ENCODE results near the gene ADCY7. TPM values are rescaled to one million over a fixed set of nuclear protein-coding genes. Genes with fewer than 3 reads are reported as not detected.

ADCY7 gene
- total and polyA plus RNA-seq, 2 donors = 23.1 to 30.9 TPM

- 77% methylated on average over 8 of the region's 8 CpGs for WGBS
- Histone ChIP-seq H3K27ac (ENCODE audit: low read depth in 1 of 2, low read length in 1 of 2) (no peak overlapping the region), H3K4me1 (ENCODE audit: control insufficient read depth in 2 of 2, insufficient read depth in 2 of 2, low read length in 2 of 2) (peaks cover 21 to 50% of the 10 kb centered on the region in 2 donors)
Measured at GRCh38 chr16:50263940-50264929, 2.1 kb upstream of the ADCY7 start.

GRCh38 chr16:50265260-50265659 lies 1.1 kb upstream of the ADCY7 start:
- DNase-seq (ENCODE audit: low read depth in 6 of 9, low spot score in 9 of 9) = peak in 3 of 9 donors; percentile 59 to 77 (median 60)
- H3K9me3 ChIP-seq (ENCODE audit: control insufficient read depth in 2 of 2, insufficient read depth in 1 of 2, low read length in 1 of 2) = peaks cover 0 to 9% of the 10 kb centered on the region in 2 donors
- H3K4me3 ChIP-seq (ENCODE audit: low read length in 2 of 2) = no peak overlapping the region
- no peak overlapping the region for H3K27ac ChIP-seq (ENCODE audit: low read depth in 1 of 2, low read length in 1 of 2)
- H3K27me3 ChIP-seq (ENCODE audit: control insufficient read depth in 2 of 2, insufficient read depth in 1 of 2, low read length in 1 of 2) = no peaks in the 10 kb centered on the region
- H3K36me3 ChIP-seq (ENCODE audit: control insufficient read depth in 2 of 2, insufficient read depth in 2 of 2, low read length in 1 of 2) = no peaks in the 10 kb centered on the region
- H3K4me1 ChIP-seq (ENCODE audit: control insufficient read depth in 2 of 2, insufficient read depth in 2 of 2, low read length in 2 of 2) = peaks cover 21 to 57% of the 10 kb centered on the region in 2 donors
- WGBS = 60% methylated on average over 2 of the region's 2 CpGs

More at GRCh38 chr16:50263940-50264929, 2.1 kb upstream of the ADCY7 start:
- Histone ChIP-seq H3K4me3 (ENCODE audit: low read length in 2 of 2) (no peak overlapping the region), H3K9me3 (ENCODE audit: control insufficient read depth in 2 of 2, insufficient read depth in 1 of 2, low read length in 1 of 2) (peaks cover 0 to 9% of the 10 kb centered on the region in 2 donors), H3K27me3 (ENCODE audit: control insufficient read depth in 2 of 2, insufficient read depth in 1 of 2, low read length in 1 of 2) (no peaks in the 10 kb centered on the region), H3K36me3 (ENCODE audit: control insufficient read depth in 2 of 2, insufficient read depth in 2 of 2, low read length in 1 of 2) (no peaks in the 10 kb centered on the region)
- DNase-seq (ENCODE audit: low read depth in 6 of 9, low spot score in 9 of 9) = no peak

DNA sequence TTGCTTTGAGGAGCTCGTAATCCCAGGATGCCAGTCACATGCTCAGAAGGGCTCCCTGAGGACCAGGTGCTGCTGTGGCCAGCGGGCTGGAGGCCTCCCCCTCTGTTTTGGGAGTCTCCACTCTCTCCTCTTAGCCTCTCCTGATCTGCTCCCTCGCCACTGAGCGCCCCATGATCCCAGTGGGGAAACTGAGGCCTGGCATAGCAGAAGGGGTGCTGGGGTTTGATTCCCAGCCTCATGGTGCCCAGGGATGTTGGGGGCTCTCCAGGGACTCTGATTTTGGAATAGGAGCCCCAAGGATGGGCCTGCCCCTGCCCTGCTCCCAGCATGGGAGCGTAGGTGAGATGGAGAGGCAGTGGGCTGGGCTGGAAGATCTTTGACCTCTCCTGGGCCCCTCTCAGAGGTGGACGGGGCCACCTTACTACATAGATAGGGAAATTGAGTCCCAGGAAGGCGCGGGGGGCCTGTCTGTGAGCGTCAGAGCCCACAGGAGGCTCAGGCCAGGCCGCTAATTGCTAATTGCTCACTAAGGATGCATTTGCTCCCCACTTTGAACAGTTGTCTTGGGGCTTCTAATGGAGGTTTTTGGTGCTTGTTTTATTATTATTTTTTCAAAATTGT lies 525 bp upstream of the ADCY7 start:
- Histone ChIP-seq H3K27ac (ENCODE audit: low read depth in 1 of 2, low read length in 1 of 2) (peak overlapping the region; percentile 43 to 82), H3K4me3 (ENCODE audit: low read length in 2 of 2) (peak overlapping the region in 1 of 2 donors; percentile 52), H3K27me3 (ENCODE audit: control insufficient read depth in 2 of 2, insufficient read depth in 1 of 2, low read length in 1 of 2) (no peaks in the 10 kb centered on the region), H3K36me3 (ENCODE audit: control insufficient read depth in 2 of 2, insufficient read depth in 2 of 2, low read length in 1 of 2) (peaks cover 2 to 5% of the 10 kb centered on the region in 2 donors), H3K4me1 (ENCODE audit: control insufficient read depth in 2 of 2, insufficient read depth in 2 of 2, low read length in 2 of 2) (peaks cover 21 to 57% of the 10 kb centered on the region in 2 donors), H3K9me3 (ENCODE audit: control insufficient read depth in 2 of 2, insufficient read depth in 1 of 2, low read length in 1 of 2) (peaks cover 0 to 9% of the 10 kb centered on the region in 2 donors)
- no peak for DNase-seq (ENCODE audit: low read depth in 6 of 9, low spot score in 9 of 9)
- WGBS = 77% methylated on average over 10 of the region's 10 CpGs

GRCh38 chr16:50267151-50267631 lies 840 bp downstream of the ADCY7 start:
- Histone ChIP-seq H3K4me3 (ENCODE audit: low read length in 2 of 2) (peak overlapping the region; percentile 52 to 61), H3K27me3 (ENCODE audit: control insufficient read depth in 2 of 2, insufficient read depth in 1 of 2, low read length in 1 of 2) (no peaks in the 10 kb centered on the region), H3K27ac (ENCODE audit: low read depth in 1 of 2, low read length in 1 of 2) (peak overlapping the region; percentile 82 to 88), H3K9me3 (ENCODE audit: control insufficient read depth in 2 of 2, insufficient read depth in 1 of 2, low read length in 1 of 2) (peaks cover 0 to 9% of the 10 kb centered on the region in 2 donors), H3K4me1 (ENCODE audit: control insufficient read depth in 2 of 2, insufficient read depth in 2 of 2, low read length in 2 of 2) (peaks cover 21 to 54% of the 10 kb centered on the region in 2 donors), H3K36me3 (ENCODE audit: control insufficient read depth in 2 of 2, insufficient read depth in 2 of 2, low read length in 1 of 2) (peaks cover 6 to 10% of the 10 kb centered on the region in 2 donors)
- DNase-seq (ENCODE audit: low read depth in 6 of 9, low spot score in 9 of 9) = peak in 1 of 9 donors; percentile 45
- 64% methylated on average over 8 of the region's 8 CpGs for WGBS

- Histone ChIP-seq H3K36me3 (ENCODE audit: control insufficient read depth in 2 of 2, insufficient read depth in 2 of 2, low read length in 1 of 2) (peaks cover 6 to 10% of the 10 kb centered on the region in 2 donors), H3K4me3 (ENCODE audit: low read length in 2 of 2) (peak overlapping the region; percentile 52 to 61), H3K9me3 (ENCODE audit: control insufficient read depth in 2 of 2, insufficient read depth in 1 of 2, low read length in 1 of 2) (peaks cover 0 to 9% of the 10 kb centered on the region in 2 donors), H3K4me1 (ENCODE audit: control insufficient read depth in 2 of 2, insufficient read depth in 2 of 2, low read length in 2 of 2) (peaks cover 21 to 58% of the 10 kb centered on the region in 2 donors), H3K27me3 (ENCODE audit: control insufficient read depth in 2 of 2, insufficient read depth in 1 of 2, low read length in 1 of 2) (no peaks in the 10 kb centered on the region), H3K27ac (ENCODE audit: low read depth in 1 of 2, low read length in 1 of 2) (peak overlapping the region; percentile 82 to 88)
- WGBS = 10% methylated on average over 3 of the region's 3 CpGs
- peak in 1 of 9 donors; percentile 67 for DNase-seq (ENCODE audit: low read depth in 6 of 9, low spot score in 9 of 9)
Measured at GRCh38 chr16:50267651-50268050, 1.3 kb downstream of the ADCY7 start.

GRCh38 chr16:50268352-50268751 lies 2.0 kb downstream of the ADCY7 start:
- peaks cover 0 to 9% of the 10 kb centered on the region in 2 donors for H3K9me3 ChIP-seq (ENCODE audit: control insufficient read depth in 2 of 2, insufficient read depth in 1 of 2, low read length in 1 of 2)
- peak overlapping the region in 1 of 2 donors; percentile 55 for H3K27ac ChIP-seq (ENCODE audit: low read depth in 1 of 2, low read length in 1 of 2)
- peak in 1 of 9 donors; percentile 43 for DNase-seq (ENCODE audit: low read depth in 6 of 9, low spot score in 9 of 9)
- 70% methylated on average over 5 of the region's 5 CpGs for WGBS
- peaks cover 6 to 10% of the 10 kb centered on the region in 2 donors for H3K36me3 ChIP-seq (ENCODE audit: control insufficient read depth in 2 of 2, insufficient read depth in 2 of 2, low read length in 1 of 2)
- H3K4me1 ChIP-seq (ENCODE audit: control insufficient read depth in 2 of 2, insufficient read depth in 2 of 2, low read length in 2 of 2) = peaks cover 21 to 65% of the 10 kb centered on the region in 2 donors
- H3K4me3 ChIP-seq (ENCODE audit: low read length in 2 of 2) = peak overlapping the region in 1 of 2 donors; percentile 61
- no peaks in the 10 kb centered on the region for H3K27me3 ChIP-seq (ENCODE audit: control insufficient read depth in 2 of 2, insufficient read depth in 1 of 2, low read length in 1 of 2)

DNA sequence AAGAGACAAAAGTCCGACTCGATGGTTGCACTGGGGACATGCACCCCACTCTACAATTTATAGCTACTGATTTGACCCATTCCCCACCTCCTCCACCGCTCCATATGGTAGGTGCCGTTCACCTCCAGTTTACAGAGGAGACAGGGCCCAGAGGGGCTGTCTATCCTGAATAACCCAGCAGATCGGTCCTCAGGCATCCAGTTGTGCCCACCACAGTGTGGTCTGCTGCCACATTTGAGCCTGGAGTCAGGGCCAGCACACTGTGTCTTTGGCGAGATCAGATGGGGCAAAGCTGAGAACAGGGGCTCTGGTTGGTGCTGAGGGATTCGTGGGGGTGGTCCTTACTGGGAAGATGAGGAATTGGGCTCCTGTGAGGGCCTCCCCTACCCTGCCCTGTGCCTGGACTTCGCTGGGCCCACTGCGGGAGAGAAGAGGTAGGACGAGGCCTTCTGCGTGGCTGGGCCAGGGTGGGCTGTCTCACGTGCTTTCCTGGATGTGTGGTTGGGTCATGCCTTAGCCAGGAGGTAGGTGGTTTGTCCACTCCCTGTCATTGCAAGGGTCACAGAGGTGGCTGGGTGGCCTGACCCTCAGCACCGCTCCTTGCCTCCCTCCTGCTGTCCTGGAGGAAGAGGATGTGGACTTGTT lies 2.8 kb downstream of the ADCY7 start:
- Histone ChIP-seq H3K4me3 (ENCODE audit: low read length in 2 of 2) (no peak overlapping the region), H3K27me3 (ENCODE audit: control insufficient read depth in 2 of 2, insufficient read depth in 1 of 2, low read length in 1 of 2) (no peaks in the 10 kb centered on the region), H3K4me1 (ENCODE audit: control insufficient read depth in 2 of 2, insufficient read depth in 2 of 2, low read length in 2 of 2) (peaks cover 26 to 66% of the 10 kb centered on the region in 2 donors), H3K27ac (ENCODE audit: low read depth in 1 of 2, low read length in 1 of 2) (no peak overlapping the region), H3K9me3 (ENCODE audit: control insufficient read depth in 2 of 2, insufficient read depth in 1 of 2, low read length in 1 of 2) (peaks cover 0 to 9% of the 10 kb centered on the region in 2 donors), H3K36me3 (ENCODE audit: control insufficient read depth in 2 of 2, insufficient read depth in 2 of 2, low read length in 1 of 2) (peaks cover 6 to 10% of the 10 kb centered on the region in 2 donors)
- no peak for DNase-seq (ENCODE audit: low read depth in 6 of 9, low spot score in 9 of 9)
- 98% methylated on average over 13 of the region's 13 CpGs for WGBS

DNA sequence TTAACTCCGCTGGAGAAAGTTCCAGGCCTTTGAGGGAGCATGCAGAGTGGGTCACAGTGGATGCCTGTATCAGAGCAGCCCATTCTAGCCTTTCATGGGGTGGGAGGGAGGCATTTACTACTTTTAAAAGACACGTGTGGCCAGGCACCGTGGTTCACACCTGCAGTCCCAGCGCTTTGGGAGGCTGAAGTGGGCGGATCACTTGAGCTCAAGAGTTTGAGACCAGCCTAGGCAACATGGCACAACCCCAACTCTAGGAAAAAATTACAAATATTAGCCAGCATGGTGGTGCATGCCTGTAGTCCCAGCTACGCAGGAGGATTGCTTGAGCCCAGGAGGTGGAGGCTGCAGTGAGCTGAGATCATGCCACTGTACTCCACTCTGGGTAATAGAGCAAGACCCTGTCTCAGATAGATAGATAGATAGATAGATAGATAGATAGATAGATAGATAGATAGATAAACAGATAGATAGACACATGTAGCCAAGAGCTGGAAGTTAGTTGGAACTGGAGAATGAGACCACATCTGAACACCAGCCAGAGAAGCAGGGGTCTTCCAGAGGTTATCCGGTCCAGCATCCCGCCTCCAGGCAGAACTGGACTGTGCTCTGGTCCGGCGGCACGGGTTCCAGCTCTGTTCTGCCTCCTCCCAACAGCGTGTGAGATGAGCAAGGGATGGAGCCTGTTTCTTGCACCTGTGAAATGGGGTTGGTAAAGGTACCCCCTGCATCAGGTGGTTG lies 3.6 kb downstream of the ADCY7 start:
- Histone ChIP-seq H3K4me3 (ENCODE audit: low read length in 2 of 2) (no peak overlapping the region), H3K36me3 (ENCODE audit: control insufficient read depth in 2 of 2, insufficient read depth in 2 of 2, low read length in 1 of 2) (peaks cover 6 to 10% of the 10 kb centered on the region in 2 donors), H3K27ac (ENCODE audit: low read depth in 1 of 2, low read length in 1 of 2) (no peak overlapping the region), H3K9me3 (ENCODE audit: control insufficient read depth in 2 of 2, insufficient read depth in 1 of 2, low read length in 1 of 2) (peaks cover 0 to 9% of the 10 kb centered on the region in 2 donors), H3K4me1 (ENCODE audit: control insufficient read depth in 2 of 2, insufficient read depth in 2 of 2, low read length in 2 of 2) (peaks cover 32 to 71% of the 10 kb centered on the region in 2 donors), H3K27me3 (ENCODE audit: control insufficient read depth in 2 of 2, insufficient read depth in 1 of 2, low read length in 1 of 2) (no peaks in the 10 kb centered on the region)
- 90% methylated on average over 12 of the region's 12 CpGs for WGBS
- no peak for DNase-seq (ENCODE audit: low read depth in 6 of 9, low spot score in 9 of 9)
